HG02759 (cell line): ENCODE results near the gene CHST15.

Experiments used
- ATAC-seq: cut with Tn5 transposase; IDR thresholded peaks from one replicate; pipeline ENCODE4 v1.9.1; 2021; ENCODE audit warnings: mild to moderate bottlenecking, moderate library complexity; ENCODE audit not compliant: unreplicated experiment

Gene CHST15

DNA sequence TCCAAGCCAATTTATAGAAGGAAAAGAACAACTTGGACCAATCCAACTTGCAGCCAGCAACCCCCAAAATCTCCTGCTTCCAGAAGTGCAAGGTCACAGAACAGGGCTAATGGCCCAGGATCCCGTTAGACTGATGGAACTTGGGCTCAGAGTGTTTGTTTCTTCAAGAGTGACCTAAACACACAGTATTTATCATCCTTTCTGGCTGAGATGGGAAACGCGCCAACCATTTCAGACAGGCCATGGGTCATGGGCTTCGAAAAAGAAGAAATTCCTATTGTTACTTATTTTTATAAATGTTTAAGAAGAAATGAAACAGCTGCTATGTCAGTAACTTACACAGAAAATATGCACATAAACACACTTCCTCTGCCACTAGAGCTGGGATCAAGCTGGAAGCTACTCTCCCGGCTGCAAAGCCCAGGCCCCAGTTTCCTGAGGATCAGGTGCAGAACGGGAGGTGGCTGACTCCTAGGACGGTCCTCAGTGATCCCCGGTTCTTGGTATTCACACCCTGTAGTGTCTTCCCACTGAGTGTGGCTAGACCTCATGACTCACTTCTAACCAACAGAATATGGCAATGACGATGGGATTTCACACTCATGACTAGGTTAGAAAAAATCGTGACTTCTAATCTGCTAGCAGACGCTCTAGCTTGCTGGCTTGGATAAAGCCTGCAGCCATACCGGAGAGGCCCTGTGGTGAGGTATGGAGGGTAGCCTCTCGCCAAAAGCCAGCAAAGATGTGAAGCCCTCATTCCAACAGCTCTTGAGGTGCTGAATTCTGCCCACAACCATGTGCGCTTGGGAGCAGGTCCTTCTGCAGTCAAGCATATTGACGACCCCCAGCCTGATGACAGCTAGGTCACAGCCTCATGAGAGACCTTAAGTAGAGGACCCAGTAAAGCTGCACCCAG lies 60.2 kb downstream of the CHST15 start:
- no peak for ATAC-seq

DNA sequence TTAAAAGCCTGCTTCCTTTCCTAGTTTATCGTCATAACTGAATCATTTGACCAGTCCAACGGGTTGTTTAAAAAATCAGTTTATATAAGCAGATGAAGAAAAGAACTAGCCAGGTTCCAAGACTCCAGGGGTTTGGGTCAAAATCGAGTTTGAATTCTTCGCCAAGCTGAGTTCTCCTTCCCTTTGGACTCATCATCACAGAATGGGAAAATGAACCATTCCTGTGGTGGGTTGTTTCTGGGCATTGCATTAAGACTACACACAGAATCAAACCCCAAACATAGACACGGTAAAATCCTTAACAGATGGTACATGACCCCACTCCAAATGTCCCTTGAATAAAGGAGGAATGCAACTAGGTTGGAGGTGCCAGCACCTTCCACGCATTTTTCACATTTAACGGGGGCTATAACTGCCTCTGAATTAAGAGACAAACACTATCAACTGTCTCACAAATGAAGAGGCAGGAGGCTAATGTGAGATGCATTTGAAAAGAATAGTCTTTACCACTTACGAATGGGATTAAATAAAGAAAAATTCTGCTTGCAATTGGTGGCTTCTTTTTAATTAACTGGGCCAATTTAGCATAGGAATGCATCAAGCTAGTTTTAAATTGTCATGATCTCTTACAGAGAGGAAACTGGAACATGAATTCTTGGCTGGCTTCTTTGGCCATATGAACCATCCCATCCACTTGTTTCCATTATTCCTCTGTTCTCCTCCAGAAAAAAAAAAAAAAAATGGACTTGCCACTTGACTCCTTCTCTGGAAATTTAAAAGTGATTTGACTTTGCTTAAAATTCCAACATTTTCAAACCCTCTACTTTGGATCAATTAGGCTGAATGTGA lies 61.1 kb downstream of the CHST15 start:
- no peak for ATAC-seq

- ATAC-seq, result no peak
These were observed 62.8 kb downstream of the CHST15 start for GRCh38 chr10:124030492-124031110.

DNA sequence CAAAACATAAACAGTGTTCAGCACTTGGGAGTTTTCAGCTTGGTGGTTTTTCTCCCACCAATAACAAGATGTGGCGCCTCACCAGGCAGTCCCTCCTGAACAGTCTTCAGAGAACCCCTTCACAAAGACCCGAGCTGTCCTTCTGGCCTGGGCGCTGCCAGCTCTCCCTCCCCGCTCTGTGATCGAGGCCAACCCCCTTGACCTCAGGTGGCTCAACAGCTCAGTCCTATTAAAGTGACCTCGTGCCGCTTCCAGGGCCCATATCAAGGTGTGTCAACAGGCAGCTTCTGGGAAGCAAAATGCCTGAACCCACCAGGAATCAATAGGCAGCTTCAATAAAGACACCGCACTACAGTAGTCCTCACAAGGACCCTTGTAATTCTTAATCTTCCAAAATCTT lies 63.3 kb downstream of the CHST15 start:
- ATAC-seq, result no peak

- ATAC-seq, result no peak
These were observed 63.8 kb downstream of the CHST15 start for GRCh38 chr10:124029559-124029958.

- no peak for ATAC-seq
These were observed 64.5 kb downstream of the CHST15 start for GRCh38 chr10:124028700-124029480.

DNA sequence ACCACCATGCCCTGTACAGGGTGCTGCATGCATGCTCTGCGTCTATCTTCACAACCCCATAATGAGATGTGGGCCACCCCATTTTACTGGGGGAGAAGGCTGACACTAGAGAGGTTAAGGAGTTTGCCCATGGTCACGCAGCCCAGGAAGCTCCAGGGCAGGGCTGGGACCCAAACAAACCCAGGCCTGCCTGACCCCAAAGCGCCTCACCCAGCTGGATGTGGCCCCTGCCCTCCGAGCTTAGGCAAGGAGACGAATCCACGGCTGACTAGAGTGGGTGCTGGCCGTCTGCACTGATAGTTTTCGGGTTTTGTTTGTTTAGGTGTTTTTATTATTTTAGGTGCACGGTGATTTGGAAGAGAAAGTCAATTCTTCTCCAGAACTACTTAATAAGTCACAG lies 65.7 kb downstream of the CHST15 start:
- no peak for ATAC-seq

- ATAC-seq, result no peak
These were observed 66.3 kb downstream of the CHST15 start for GRCh38 chr10:124027031-124027611.

GRCh38 chr10:124026589-124026939 lies 66.8 kb downstream of the CHST15 start:
- no peak for ATAC-seq

DNA sequence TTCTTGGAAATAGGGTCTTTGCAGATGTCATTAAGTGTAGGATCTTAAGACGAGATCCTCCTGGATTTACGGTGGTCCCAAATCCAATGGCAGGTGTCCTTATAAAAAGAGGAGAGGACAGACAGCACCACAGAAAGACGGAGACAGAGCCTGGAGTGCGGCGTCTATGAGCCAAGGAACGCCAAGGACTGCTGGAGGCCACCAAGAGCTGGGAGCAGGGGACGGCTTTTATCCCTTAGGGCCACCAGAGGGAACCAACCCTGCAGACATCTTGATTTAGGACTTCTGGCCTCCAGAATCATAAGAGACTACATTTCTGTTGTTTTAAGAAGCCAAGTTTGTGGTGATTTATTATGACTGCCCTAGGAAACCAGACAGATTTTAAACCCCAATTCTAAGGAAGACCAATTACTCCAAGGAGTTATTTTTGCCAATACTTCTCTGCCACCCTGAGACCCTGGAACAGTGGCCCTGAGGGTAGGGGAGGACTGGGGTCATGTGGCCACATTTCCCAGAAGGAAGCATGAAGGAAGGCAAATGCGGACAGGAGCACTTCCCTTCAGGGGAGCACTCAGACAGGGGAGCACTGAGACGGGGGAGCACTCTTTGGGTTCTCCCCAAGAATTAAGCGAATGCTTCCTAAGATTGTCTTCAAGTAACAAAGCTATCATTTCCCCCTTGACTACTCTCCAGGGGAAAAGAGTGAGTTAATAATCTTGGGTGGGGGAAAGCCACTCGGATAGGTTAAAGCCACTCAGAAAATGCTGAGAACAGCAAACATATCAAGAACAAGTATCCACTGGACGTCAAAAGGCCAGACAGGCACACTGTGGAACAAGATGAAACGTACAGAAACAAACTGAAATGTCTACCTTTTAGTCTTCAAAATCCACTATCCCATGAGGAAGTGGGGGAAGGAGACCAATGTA lies 67.5 kb downstream of the CHST15 start:
- ATAC-seq, result no peak

GRCh38 chr10:124025152-124025551 lies 68.2 kb downstream of the CHST15 start:
- ATAC-seq, result no peak

- no peak for ATAC-seq
These were observed 71.3 kb downstream of the CHST15 start for GRCh38 chr10:124022066-124022465.

DNA sequence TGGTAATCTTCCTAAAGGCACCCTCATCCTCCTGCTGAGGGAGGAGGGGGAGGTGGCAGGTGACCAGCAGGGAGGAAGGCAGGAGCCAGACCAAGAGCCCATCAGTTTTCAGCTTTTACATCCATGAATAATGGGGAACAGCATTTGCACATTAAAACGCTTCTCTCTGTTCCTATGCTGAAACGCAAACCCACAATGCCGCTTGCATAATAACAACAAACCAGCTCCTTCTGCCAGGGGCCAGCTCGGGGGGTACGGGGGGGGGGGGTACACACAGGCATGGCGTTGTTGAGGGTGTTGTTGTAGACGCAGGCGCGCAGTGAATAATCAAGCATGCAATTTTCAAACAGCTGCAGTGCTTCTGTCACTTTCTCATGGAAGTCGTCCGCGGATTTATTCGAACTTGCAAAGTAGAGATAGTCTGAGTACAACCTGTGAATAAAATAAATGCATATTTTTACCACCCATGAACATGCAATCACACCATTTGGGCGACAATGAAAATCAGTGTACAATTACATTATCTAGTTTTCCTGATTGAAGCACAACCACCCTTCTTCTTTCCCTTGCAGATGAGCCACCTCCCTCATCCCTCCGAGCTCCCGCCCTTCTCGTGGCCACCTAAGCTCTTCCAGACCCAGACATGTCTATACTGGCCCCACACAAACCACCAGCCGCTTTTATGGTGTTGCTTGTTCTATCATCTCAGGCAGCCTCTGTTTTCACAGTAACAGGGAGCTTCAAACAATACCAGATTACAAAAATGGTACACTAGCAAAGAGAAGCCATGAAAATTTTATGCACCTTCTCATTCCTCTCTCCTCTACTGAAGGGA lies 72.2 kb downstream of the CHST15 start:
- no peak for ATAC-seq

DNA sequence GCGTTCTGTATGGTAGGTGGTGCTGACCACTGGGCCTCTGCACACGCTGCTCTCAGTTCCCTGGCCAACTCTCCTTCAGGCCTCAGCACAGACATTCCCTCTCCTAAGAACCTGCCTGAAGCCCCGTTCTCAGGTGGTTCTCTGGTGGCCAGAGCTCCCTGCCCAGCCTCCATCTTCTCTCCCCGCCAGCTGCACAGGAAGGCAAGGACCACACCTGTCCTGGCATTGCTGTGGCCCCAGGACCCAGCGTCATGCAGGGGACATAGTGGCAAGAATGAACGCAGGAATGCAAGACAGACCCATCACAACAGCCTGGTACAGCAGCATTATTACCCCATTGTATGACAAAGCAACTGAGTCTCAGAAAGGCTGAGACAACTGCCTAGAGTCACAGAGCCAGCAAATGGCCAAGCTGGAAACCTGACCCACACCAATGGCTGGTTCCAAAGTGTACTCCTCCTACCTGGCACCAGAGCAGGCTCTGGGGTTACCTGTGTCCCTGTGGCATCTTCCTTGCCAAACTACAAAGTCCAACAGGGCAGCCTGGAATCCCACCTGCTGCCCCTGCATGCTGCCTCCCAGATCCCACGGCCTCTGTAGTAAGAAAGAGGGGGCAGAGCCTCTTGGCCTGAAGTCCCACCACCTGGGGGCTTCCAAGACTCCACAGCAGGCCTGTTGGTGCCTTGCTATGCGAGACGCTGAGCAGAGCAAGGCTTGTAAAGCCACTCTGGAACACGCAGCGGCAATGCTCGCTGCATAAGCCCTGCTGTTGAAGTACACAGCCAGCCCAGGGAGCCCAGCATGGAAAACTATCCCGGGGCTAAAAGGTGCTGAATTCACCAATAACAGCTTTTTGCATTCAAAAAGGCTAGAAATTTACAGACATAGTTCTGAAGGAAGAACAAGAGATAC lies 73.3 kb downstream of the CHST15 start:
- ATAC-seq, result no peak

GRCh38 chr10:124018886-124019525 lies 74.4 kb downstream of the CHST15 start:
- ATAC-seq, result no peak

GRCh38 chr10:124017729-124018128 lies 75.7 kb downstream of the CHST15 start:
- no peak for ATAC-seq

DNA sequence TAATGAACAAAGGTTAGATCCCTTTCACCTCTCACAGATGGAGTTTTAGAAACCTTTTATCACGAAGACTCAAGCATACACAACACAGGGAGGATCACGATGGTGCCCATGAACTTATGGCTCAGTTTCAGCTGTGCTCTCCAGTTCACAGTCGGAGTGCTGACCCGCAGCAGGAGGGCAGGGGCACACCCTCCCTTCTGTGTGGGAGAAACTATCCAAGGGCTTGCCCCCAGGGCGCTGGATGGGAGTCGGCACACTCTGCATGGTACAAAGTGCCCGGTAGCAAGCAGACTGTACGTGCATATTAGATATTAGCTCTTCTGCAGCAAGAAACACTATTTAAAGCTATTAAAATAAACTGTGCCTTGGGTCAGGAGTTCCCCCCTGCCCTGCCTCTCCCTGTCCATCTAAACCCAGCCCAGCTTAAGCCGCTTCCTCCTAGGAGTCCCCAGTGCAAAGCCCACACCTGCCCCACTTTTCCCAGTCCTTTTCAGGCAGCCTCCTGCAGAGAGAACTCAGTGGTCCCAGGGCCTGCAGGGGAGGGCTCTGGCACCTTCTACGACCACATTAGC lies 76.5 kb downstream of the CHST15 start:
- no peak for ATAC-seq
